MCF 10A (cell line): ENCODE data around the gene ERAP2. TPM values are rescaled to one million over a fixed set of nuclear protein-coding genes. Genes with fewer than 3 reads are reported as not detected.

Experiments used
- BruUV-seq: library from RNA; stranded (reverse); fragments of 400-500 nt; replicated peaks from 2 replicates; lab custom pipeline; 2021; lab: Mats Ljungman, UMichigan
- CTCF ChIA-PET: fragments of 300-600 bp; sonication (Branson Sonifier 250); formaldehyde crosslinking; extraction: SDS; loops from one replicate; lab custom pipeline; 2021; ENCODE audit warnings: antibody characterized with exemption, inconsistent platforms; lab: Yijun Ruan, JAX
- POLR2A ChIA-PET: fragments of 300-600, 350-650 bp; sonication (Branson Sonifier 250); formaldehyde crosslinking; extraction: SDS; loops from one replicate; lab custom pipeline; 2020; ENCODE audit warnings: antibody characterized with exemption, inconsistent platforms; lab: Yijun Ruan, JAX
- DNase-seq: peaks from one replicate; pipeline ENCODE4 v3.0.0-alpha.2; 2018; ENCODE audit not compliant: unreplicated experiment
- H3K27ac Mint-ChIP-seq: one replicate; pipeline ENCODE4 v1.8.0; 2022; ENCODE audit warnings: mild to moderate bottlenecking, low read depth, mixed read lengths; ENCODE audit not compliant: unreplicated experiment
- H3K27me3 Mint-ChIP-seq: one replicate; pipeline ENCODE4 v1.8.0; 2022; ENCODE audit warnings: mixed read lengths; ENCODE audit not compliant: insufficient read depth, unreplicated experiment
- H3K36me3 Mint-ChIP-seq: one replicate; pipeline ENCODE4 v1.8.0; 2022; ENCODE audit warnings: mild to moderate bottlenecking, moderate library complexity, mixed read lengths; ENCODE audit not compliant: insufficient read depth, unreplicated experiment
- H3K4me1 Mint-ChIP-seq: one replicate; pipeline ENCODE4 v1.8.0; 2022; ENCODE audit warnings: mixed read lengths; ENCODE audit not compliant: insufficient read depth, unreplicated experiment
- H3K4me3 Mint-ChIP-seq: one replicate; pipeline ENCODE4 v1.8.0; 2022; ENCODE audit warnings: mild to moderate bottlenecking, moderate library complexity, mixed read lengths; ENCODE audit not compliant: unreplicated experiment
- H3K9me3 Mint-ChIP-seq: one replicate; pipeline ENCODE4 v1.8.0; 2022; ENCODE audit warnings: mixed read lengths; ENCODE audit not compliant: unreplicated experiment
- CTCF ChIP-seq: fragments of 200-600 bp; IDR thresholded peaks from one replicate; pipeline ENCODE4 v1.8.0; 2022; ENCODE audit warnings: antibody characterized with exemption, mild to moderate bottlenecking; ENCODE audit not compliant: unreplicated experiment
- intact Hi-C: fragments of 100-400 bp; cut with micrococcal nuclease; formaldehyde crosslinking; loops from 2 replicates; pipeline ENCODE4 v1.14.1; 2022
- total RNA-seq: library from RNA; stranded (reverse); gene quantifications from 2 replicates; pipeline ENCODE4 v1.2.3, GENCODE V29; 2022

ERAP2 gene
- total RNA-seq, 1 experiment from 2014 or later = 2.5 TPM

GRCh38 chr5:96941140-96941539, 64.8 kb downstream of the ERAP2 start:
- intact Hi-C loops = no loop called here
- no peak overlapping the region for H3K4me3 Mint-ChIP-seq
- TF ChIP-seq CTCF = no peak
- no peaks in the 10 kb centered on the region for H3K9me3 Mint-ChIP-seq
- ChIA-PET POLR2A (no interaction called here), CTCF (interaction anchor here (0.8 to 3.3 kb wide), 3 partner anchors 72 to 221 kb away, joined by 3 to 9 read pairs (median 3); no protein-coding TSS in a partner anchor)
- no peaks in the 10 kb centered on the region for H3K27me3 Mint-ChIP-seq
- peaks cover 34% of the 10 kb centered on the region for H3K4me1 Mint-ChIP-seq
- no TSS peak for BruUV-seq
- DNase-seq = no peak
- peaks cover 9% of the 10 kb centered on the region for H3K36me3 Mint-ChIP-seq
- no peak overlapping the region for H3K27ac Mint-ChIP-seq

- ChIA-PET CTCF (interaction anchor here (0.6 kb wide), 1 partner anchor 484 kb away, joined by 3 read pairs; no protein-coding TSS in a partner anchor), POLR2A (no interaction called here)
- Mint-ChIP-seq H3K9me3 (no peaks in the 10 kb centered on the region), H3K36me3 (peaks cover 9% of the 10 kb centered on the region), H3K27me3 (no peaks in the 10 kb centered on the region), H3K27ac (no peak overlapping the region), H3K4me1 (peaks cover 36% of the 10 kb centered on the region), H3K4me3 (no peak overlapping the region)
- BruUV-seq = no TSS peak
- no peak for DNase-seq
- TF ChIP-seq CTCF = no peak
- intact Hi-C loops = no loop called here
These were observed 65.8 kb downstream of the ERAP2 start for GRCh38 chr5:96942078-96942477.

- intact Hi-C loops = no loop called here
- DNase-seq = no peak
- Mint-ChIP-seq H3K4me3 (no peak overlapping the region), H3K36me3 (peaks cover 9% of the 10 kb centered on the region), H3K27ac (no peak overlapping the region), H3K27me3 (no peaks in the 10 kb centered on the region), H3K4me1 (peaks cover 35% of the 10 kb centered on the region), H3K9me3 (no peaks in the 10 kb centered on the region)
- ChIA-PET CTCF (interaction anchor here (0.6 to 0.8 kb wide), 2 partner anchors 74 to 485 kb away, joined by 3 read pairs; no protein-coding TSS in a partner anchor), POLR2A (no interaction called here)
- TF ChIP-seq CTCF = no peak
- no TSS peak for BruUV-seq
These were observed 66.6 kb downstream of the ERAP2 start for GRCh38 chr5:96942911-96943310.

- Mint-ChIP-seq H3K36me3 (peaks cover 15% of the 10 kb centered on the region), H3K9me3 (no peaks in the 10 kb centered on the region), H3K4me3 (no peak overlapping the region), H3K27me3 (no peaks in the 10 kb centered on the region), H3K4me1 (peaks cover 26% of the 10 kb centered on the region), H3K27ac (peak overlapping the region; percentile 33)
- DNase-seq = no peak
- ChIA-PET CTCF (interaction anchor here (0.7 to 1.1 kb wide), 2 partner anchors 75 to 1872 kb away, joined by 3 to 5 read pairs; no protein-coding TSS in a partner anchor), POLR2A (no interaction called here)
- BruUV-seq = no TSS peak
- intact Hi-C loops = no loop called here
- no peak for TF ChIP-seq CTCF
These were observed 67.5 kb downstream of the ERAP2 start for GRCh38 chr5:96943799-96944198.
